HG03064 (cell line): ENCODE measurements around the gene TARP.
"Not testable (repeated sequence)": the region's sequence is repeated elsewhere in the genome, so short reads cannot be mapped to it uniquely, and the experiment has no call there.

Experiments used
- ATAC-seq: cut with Tn5 transposase; IDR thresholded peaks from one replicate; pipeline ENCODE4 v1.9.1; 2021; ENCODE audit warnings: low read depth; ENCODE audit not compliant: unreplicated experiment

Gene TARP

DNA sequence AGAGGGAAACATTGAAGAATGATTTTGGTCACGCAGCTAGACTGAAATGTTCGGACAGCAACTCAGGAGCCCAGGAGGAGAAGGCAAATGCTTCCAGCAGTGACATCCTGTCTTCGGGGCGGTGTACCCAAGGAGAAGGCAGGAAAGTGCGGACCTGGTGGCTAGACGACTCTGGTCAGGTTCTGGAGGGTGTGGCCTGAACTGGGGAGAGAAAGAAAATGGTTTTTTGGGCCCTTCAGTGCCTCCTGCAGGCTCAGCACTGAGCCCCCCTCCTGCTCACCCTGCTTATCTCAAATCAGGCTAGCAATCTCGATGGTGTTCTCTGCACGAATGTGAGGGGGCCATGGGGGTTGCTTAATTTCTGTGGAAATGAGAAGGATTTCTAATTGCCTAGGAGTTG, 26.7 kb upstream of the TARP start:
- no peak for ATAC-seq

DNA sequence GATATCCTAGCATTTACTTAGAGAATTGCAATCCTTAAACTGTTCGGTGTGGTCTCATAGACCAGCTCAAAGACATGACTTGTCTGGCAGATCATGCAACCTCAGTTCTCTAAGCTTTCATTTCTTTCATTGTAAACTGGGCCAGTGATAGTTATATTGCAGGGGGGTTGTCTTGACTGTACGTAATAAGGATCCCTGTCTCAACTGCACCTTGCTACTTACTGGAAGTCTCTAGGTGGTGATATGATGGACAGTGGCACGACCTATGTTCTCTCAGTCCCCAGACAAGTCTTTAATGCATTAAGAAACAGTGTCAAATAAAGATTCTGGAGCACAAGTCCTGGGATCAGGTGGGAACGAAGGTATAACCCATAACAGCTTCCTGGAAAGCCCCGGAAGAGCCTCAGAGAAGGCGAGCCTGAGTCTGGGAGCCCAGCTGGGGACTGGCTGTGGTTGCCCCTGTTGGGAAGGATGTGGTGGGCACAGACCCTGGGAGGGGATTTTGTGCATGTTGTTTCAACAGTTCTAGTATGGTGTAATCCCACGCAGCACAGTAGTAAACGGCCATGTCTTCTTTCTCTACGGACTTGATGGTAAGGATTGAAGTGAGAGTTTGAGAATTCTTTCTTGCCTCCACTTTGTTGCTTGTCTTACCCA, 26.0 kb upstream of the TARP start:
- ATAC-seq: no peak

GRCh38 chr7:38296059-38296857, 22.8 kb upstream of the TARP start:
- no peak for ATAC-seq

GRCh38 chr7:38294926-38295325, 21.5 kb upstream of the TARP start:
- no peak for ATAC-seq

GRCh38 chr7:38292442-38292841, 19.0 kb upstream of the TARP start:
- ATAC-seq: no peak

- no peak for ATAC-seq
These were observed 18.2 kb upstream of the TARP start for GRCh38 chr7:38291650-38292049.

GRCh38 chr7:38291117-38291647, 17.7 kb upstream of the TARP start:
- ATAC-seq: no peak

- ATAC-seq: no peak
These were observed 11.1 kb upstream of the TARP start for GRCh38 chr7:38284553-38284952.

DNA sequence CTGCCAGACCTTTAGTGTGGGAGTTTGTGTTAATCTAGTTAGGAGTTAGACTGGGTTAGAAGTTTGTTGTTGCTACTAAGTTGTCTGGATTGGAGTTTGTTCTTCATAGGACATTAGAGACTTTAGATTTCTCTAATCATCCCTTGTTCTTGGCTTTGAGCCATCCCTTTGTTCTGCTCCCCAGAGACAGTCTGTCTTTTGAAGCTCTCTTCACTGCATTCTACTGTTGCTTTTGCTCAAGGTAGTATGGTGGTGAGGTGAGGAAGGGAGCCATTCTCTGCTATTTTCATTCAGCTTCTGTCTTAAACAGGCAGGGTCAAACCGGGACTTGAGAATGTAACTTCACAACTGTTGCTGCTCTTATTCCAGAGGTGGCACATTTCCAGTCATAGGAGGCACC, 10.4 kb upstream of the TARP start:
- no peak for ATAC-seq

GRCh38 chr7:38283107-38283506, 9.7 kb upstream of the TARP start:
- no peak for ATAC-seq

GRCh38 chr7:38282081-38282480, 8.6 kb upstream of the TARP start:
- no peak for ATAC-seq

DNA sequence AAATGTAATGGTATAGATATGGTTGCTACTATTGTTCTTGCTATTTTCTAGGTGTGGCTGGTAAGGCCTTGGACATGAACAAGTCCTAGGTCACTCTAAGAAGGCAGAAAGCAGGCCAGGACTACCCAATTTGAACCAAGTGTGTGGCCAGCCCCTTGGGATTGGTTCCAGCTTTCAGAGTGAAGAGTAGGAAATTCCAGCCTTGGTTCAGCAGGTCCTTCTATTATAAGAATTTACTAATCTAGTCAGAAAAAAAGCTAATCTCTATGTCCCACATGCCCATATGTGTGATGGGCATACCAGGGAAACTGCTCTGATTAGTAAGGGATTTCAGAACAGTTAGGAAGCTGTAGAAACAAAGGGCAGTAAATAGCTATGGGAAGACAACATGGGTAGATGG, 7.8 kb upstream of the TARP start:
- ATAC-seq: no peak

DNA sequence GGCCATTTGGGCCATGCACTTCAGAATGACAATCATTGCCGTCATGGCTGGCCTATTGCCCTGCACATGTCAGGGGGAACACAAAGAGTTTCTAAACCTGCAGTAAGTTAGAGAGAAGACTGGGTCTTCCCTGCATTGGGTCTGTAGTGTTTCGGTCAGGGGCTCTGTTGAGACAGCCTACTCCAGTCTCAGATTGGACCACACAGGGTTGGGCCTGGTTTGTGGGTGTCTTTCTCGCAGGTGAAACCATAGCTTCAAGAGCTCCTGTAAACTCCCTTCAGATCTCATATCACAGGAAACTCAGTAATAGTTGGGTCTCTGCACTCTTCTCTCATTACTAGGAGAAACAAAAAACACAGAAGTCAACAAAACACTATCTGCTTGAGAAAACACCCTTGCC, 7.3 kb upstream of the TARP start:
- ATAC-seq: no peak

GRCh38 chr7:38280000-38280399, 6.6 kb upstream of the TARP start:
- ATAC-seq: no peak

DNA sequence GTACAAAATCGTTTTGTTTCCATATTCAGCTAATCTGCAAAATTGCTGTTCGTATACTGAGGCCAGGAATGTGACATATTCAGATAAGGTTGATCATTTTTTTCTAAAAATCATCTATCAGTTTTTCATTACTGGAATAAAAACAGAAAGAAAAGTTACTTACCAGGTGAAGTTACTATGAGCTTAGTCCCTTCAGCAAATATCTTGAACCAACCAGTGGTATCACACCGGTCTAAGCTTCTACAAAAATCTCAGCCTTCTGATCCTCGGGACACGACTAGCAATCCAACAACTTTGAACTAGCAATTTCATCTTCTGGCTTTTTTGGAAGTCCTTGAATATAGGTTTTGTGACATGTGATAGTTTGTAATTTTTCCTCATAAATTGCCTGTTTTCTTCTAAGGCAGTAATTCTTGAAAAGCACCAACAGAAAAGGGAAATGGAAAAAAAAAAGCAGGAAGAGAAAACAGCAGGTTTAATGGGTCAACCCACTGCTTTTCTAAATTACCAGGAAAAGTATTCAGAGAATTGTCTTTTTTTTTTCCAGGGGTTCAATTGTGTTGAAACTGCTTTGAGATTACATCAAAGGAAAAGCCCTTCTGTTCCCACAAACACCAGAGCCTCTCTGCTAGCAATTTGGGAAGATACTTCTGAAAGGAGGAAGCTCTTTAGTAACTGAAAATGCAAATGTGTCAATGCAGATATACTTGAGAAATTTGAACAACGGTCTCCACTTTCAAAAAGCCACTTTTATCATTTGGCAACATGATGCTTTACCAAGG, 2.9 kb upstream of the TARP start:
- ATAC-seq: no peak

- ATAC-seq: no peak
These were observed 1.6 kb upstream of the TARP start for GRCh38 chr7:38274927-38275620.

GRCh38 chr7:38274486-38274885, 1.1 kb upstream of the TARP start:
- no peak for ATAC-seq

DNA sequence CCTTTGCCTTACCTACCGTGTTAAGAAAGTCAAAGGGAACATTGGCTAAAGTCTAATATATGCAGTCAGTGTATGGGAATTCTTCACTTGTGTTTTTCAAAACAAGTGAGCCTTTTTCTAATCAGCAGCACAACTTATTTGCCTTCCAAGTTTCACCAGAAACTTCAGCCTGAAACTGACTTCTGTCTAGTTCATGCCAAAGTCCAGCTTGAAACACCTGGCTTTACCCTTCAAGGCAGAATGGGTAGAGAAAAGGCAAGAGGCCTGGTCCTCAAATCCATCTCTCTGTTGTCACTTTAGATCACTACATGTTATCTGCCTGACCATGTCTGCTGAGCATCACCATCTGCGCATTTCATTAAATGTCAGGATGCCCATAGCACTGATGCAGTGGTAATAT, 3.0 kb downstream of the TARP start:
- ATAC-seq: not testable (repeated sequence)

DNA sequence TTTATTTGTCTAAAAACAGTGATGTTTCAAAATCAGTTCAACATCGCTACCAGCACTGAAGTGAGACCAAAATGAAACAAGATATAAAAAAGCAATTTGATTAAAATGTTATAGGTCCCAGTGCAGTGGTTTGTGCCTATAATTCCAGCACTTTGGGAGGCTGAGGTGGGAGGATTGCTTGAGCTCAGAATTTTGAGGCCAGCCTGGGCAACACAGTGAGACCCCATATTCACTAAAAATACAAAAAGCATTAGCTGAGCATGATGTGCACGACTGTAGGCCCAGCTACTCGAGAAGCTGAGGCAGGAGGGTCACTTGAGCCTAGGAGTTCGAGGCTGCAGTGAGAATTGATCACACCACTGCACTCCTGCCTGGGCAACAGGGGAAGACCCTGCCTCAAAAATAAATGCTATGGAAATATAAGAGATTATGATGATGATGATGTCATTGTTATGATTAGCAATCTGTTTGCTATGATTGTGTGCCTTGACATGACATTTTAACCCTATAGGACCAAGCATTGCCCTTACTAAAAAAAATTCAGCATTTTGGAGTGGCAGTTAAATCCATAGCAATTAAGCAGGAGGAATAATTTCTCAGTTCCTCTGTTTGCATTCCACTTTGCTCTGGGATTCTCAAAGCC, 3.6 kb downstream of the TARP start:
- ATAC-seq: not testable (repeated sequence)

GRCh38 chr7:38265958-38266357, 7.5 kb downstream of the TARP start:
- ATAC-seq: not testable (repeated sequence)
